Endodermal cell (in vitro differentiated cells): ENCODE data around the gene MAP3K9. TPM values are rescaled to one million over a fixed set of nuclear protein-coding genes. Genes with fewer than 3 reads are reported as not detected.

Experiments used
- DNase-seq: peaks from one replicate; pipeline ENCODE4 v3.0.0-alpha.2; 2017
- H3K27ac ChIP-seq: 2 replicates; pipeline ENCODE4 v1.5.1; 2013; ENCODE audit warnings: mild to moderate bottlenecking, low read depth, low read length, moderate library complexity
- H3K27me3 ChIP-seq: 2 replicates; pipeline ENCODE4 v1.6.1; 2013; ENCODE audit warnings: mild to moderate bottlenecking, low read length, moderate library complexity; ENCODE audit not compliant: insufficient read depth, control insufficient read depth, poor library complexity, severe bottlenecking
- H3K36me3 ChIP-seq: 2 replicates; pipeline ENCODE4 v1.7.0; 2013; ENCODE audit warnings: mild to moderate bottlenecking, low read length, moderate library complexity; ENCODE audit not compliant: control insufficient read depth, insufficient read depth
- H3K4me1 ChIP-seq: one replicate; pipeline ENCODE4 v1.7.0; 2013; ENCODE audit warnings: low read length; ENCODE audit not compliant: control insufficient read depth, insufficient read depth
- H3K4me3 ChIP-seq: 2 replicates; pipeline ENCODE4 v1.5.1; 2013; ENCODE audit warnings: mild to moderate bottlenecking, low read length, moderate library complexity
- H3K9ac ChIP-seq: 2 replicates; pipeline ENCODE4 v1.6.1; 2013; ENCODE audit warnings: mild to moderate bottlenecking, low read length, moderate library complexity; ENCODE audit not compliant: poor library complexity, severe bottlenecking; ENCODE audit errors: extremely low read depth
- H3K9me3 ChIP-seq: 2 replicates; pipeline ENCODE4 v1.6.1; 2013; ENCODE audit warnings: mild to moderate bottlenecking, low read length, moderate library complexity; ENCODE audit not compliant: control insufficient read depth
- H3K27ac Mint-ChIP-seq: 2 replicates; pipeline ENCODE4 v1.8.0; 2020; ENCODE audit warnings: mixed read lengths
- H3K27me3 Mint-ChIP-seq: 2 replicates; pipeline ENCODE4 v1.8.0; 2021; ENCODE audit warnings: mild to moderate bottlenecking, mixed read lengths; ENCODE audit not compliant: insufficient read depth
- H3K36me3 Mint-ChIP-seq: 2 replicates; pipeline ENCODE4 v1.8.0; 2020; ENCODE audit warnings: low read depth, mixed read lengths
- H3K4me1 Mint-ChIP-seq: 2 replicates; pipeline ENCODE4 v1.8.0; 2020; ENCODE audit warnings: mixed read lengths
- H3K4me3 Mint-ChIP-seq: 2 replicates; pipeline ENCODE4 v1.8.0; 2020; ENCODE audit warnings: mild to moderate bottlenecking, moderate library complexity, mixed read lengths
- H3K9me3 Mint-ChIP-seq: 2 replicates; pipeline ENCODE4 v1.8.0; 2020; ENCODE audit warnings: mild to moderate bottlenecking, mixed read lengths
- WGBS, 2 experiments: methylation state at CpG; one replicate each; pipeline versions ENCODE4 v1.1.5 to v1.1.7; 2013; ENCODE audit warnings: missing lambda C conversion rate in 2 of 2, mixed read lengths in 1 of 2; ENCODE audit not compliant: insufficient coverage in 1 of 2, insufficient read length in 1 of 2; 5-methylcytosine and 5-hydroxymethylcytosine counted together
- total RNA-seq, 2 donors: library from RNA; stranded (reverse); fragmentation: NEBNext Ultra II Directional in 1 of 2; extraction: Animal tissue kit (Norgen Biotek cat#: 25700) in 1 of 2; gene quantifications; 2 replicates in 1 of 2; 3 replicates in 1 of 2; pipeline ENCODE4 v1.2.1, GENCODE V29; 2021
- TF ChIP-seq, protein P1 (sequence below): fragments of 200-600 bp; sonication (generic); conservative IDR thresholded peaks from 2 replicates; pipeline ENCODE4 v1.5.0; 2021; ENCODE audit warnings: antibody characterized with exemption, mild to moderate bottlenecking

Gene MAP3K9
- total RNA-seq, 2 donors from 2014 or later, result 34.1 to 38.5 TPM

DNA sequence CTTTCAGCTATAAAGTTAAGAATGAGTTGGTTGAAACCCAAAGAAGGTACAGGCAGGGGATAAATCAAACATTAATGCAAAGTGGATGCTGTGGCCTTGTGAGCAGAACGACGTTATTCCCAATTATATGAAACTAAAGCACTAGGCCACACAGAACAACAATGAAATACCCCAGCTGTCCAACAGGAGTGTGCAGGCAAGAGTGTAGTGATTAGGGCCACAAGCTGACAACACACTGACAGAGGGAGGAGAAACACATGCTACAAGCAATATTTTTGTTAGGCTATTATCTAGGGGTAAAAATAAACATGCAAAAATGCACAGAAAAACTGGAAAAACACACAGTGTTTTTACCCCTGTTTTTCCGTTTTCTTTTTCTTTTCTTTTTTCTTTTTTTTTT lies 15.0 kb downstream of the MAP3K9 start:
- Histone ChIP-seq H3K9ac (no peak overlapping the region), H3K27ac (no peak overlapping the region), H3K4me3 (no peak overlapping the region), H3K36me3 (peaks cover 63% of the 10 kb centered on the region), H3K4me1 (no peaks in the 10 kb centered on the region), H3K27me3 (no peaks in the 10 kb centered on the region), H3K9me3 (no peaks in the 10 kb centered on the region)
- Mint-ChIP-seq H3K9me3 (no peaks in the 10 kb centered on the region), H3K27me3 (no peaks in the 10 kb centered on the region), H3K36me3 (peaks cover 60% of the 10 kb centered on the region), H3K4me1 (peaks cover 1% of the 10 kb centered on the region), H3K27ac (no peak overlapping the region), H3K4me3 (no peak overlapping the region)
- TF ChIP-seq, protein P1, sequence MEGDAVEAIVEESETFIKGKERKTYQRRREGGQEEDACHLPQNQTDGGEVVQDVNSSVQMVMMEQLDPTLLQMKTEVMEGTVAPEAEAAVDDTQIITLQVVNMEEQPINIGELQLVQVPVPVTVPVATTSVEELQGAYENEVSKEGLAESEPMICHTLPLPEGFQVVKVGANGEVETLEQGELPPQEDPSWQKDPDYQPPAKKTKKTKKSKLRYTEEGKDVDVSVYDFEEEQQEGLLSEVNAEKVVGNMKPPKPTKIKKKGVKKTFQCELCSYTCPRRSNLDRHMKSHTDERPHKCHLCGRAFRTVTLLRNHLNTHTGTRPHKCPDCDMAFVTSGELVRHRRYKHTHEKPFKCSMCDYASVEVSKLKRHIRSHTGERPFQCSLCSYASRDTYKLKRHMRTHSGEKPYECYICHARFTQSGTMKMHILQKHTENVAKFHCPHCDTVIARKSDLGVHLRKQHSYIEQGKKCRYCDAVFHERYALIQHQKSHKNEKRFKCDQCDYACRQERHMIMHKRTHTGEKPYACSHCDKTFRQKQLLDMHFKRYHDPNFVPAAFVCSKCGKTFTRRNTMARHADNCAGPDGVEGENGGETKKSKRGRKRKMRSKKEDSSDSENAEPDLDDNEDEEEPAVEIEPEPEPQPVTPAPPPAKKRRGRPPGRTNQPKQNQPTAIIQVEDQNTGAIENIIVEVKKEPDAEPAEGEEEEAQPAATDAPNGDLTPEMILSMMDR, result no peak
- no peak for DNase-seq
- 81 to 98% methylated on average over 3 of the region's 3 CpGs for WGBS, 2 experiments

DNA sequence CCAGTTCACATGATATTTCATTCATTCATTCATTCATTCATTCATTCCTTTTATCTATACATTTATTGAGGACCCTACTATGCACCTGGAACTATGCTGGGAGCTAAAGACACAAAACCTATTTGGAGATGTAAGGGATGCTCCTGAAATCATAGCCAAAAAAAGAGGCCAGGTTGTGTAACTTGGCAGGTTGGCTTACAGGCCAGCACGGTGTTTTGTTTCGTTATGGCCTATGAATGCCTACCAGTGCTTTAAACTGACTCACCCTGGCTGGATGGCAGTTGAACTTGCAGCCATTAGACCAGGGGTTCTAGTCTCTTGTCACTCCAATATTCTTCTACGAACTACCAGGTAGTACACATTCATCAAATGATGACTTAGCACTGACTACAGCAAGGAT lies 15.7 kb downstream of the MAP3K9 start:
- H3K9me3 Mint-ChIP-seq, result no peaks in the 10 kb centered on the region
- no peak for DNase-seq
- H3K27me3 Mint-ChIP-seq, result no peaks in the 10 kb centered on the region
- Histone ChIP-seq H3K9me3 (no peaks in the 10 kb centered on the region), H3K4me3 (no peak overlapping the region), H3K27me3 (no peaks in the 10 kb centered on the region), H3K36me3 (peaks cover 61% of the 10 kb centered on the region), H3K4me1 (no peaks in the 10 kb centered on the region), H3K9ac (no peak overlapping the region), H3K27ac (no peak overlapping the region)
- peaks cover 58% of the 10 kb centered on the region for H3K36me3 Mint-ChIP-seq
- 97 to 100% methylated on average over 2 to 3 of the region's 3 CpGs for WGBS, 2 experiments
- peaks cover 1% of the 10 kb centered on the region for H3K4me1 Mint-ChIP-seq
- H3K4me3 Mint-ChIP-seq, result no peak overlapping the region
- TF ChIP-seq, protein P1, result no peak
- no peak overlapping the region for H3K27ac Mint-ChIP-seq

DNA sequence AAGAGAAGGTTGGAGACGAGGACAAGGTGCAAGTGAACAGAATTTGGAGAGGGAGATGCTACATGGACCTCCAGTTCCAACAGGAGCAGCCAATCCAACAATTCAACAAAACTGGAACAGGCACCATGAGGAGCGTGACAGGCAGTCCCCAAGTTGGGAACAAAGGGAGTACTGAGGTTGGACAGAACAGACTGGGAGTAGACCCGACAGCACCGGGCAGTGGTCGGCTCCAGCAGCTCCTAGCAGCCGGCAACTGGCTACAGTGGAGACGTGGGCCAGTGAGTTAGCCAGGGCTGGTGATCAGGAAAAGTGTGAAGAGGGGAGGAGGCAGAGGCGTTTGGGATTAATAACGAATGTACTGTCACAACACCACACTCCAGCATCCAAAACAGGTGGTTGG lies 16.4 kb downstream of the MAP3K9 start:
- H3K4me3 ChIP-seq, result no peak overlapping the region
- Mint-ChIP-seq H3K27ac (no peak overlapping the region), H3K9me3 (no peaks in the 10 kb centered on the region), H3K4me1 (peaks cover 1% of the 10 kb centered on the region), H3K27me3 (no peaks in the 10 kb centered on the region), H3K36me3 (peaks cover 57% of the 10 kb centered on the region), H3K4me3 (no peak overlapping the region)
- DNase-seq, result no peak
- H3K9ac ChIP-seq, result no peak overlapping the region
- no peaks in the 10 kb centered on the region for H3K27me3 ChIP-seq
- peaks cover 64% of the 10 kb centered on the region for H3K36me3 ChIP-seq
- TF ChIP-seq, protein P1, result no peak
- H3K4me1 ChIP-seq, result no peaks in the 10 kb centered on the region
- WGBS, 2 experiments, result 0 to 79% methylated on average over 1 to 9 of the region's 9 CpGs
- no peak overlapping the region for H3K27ac ChIP-seq
- H3K9me3 ChIP-seq, result no peaks in the 10 kb centered on the region
